Measurements from ENCODE around the gene ETNK1.

DNA sequence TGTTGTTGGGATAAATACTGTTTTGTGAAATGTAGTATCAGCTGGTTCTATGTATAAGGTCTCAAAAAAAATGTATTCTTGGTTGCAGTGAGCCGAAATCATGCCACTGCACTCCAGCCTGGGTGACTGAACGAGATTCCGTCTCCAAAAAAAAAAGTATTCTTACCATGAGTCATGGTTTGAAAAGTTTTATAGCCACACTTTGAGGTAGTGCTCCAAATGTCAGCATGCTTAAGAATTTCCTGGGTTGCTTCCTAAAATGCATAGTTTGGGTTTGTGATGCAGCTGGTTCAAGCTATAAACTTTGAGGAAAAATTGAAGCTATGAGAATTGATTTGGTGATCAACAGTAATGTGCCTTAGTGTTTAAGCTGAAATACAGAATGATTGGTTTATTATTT lies 48.0 kb downstream of the ETNK1 start:
- TF ChIP-seq EZH2 (IDR thresholded peaks at IDR 0.05; ENCODE audit: insufficient read depth, poor library complexity, severe bottlenecking) (no peak), EZH2phosphoT487 (IDR thresholded peaks at IDR 0.05; ENCODE audit: insufficient read depth, low read depth) (no peak)

All from GM23248 (cell line).